HG03196 (cell line): ENCODE measurements around the gene SAMD4A.

ENCODE experiments used
- ATAC-seq: cut with Tn5 transposase; IDR thresholded peaks from one replicate; pipeline ENCODE4 v1.9.1; 2021; ENCODE audit not compliant: unreplicated experiment

The SAMD4A gene

GRCh38 chr14:54564868-54565784 lies 1.8 kb upstream of the SAMD4A start:
- peak; percentile 30 for ATAC-seq

- peak; percentile 55 for ATAC-seq
Observed at GRCh38 chr14:54565785-54566409, 1.0 kb upstream of the SAMD4A start.

GRCh38 chr14:54567224-54567638 lies 303 bp downstream of the SAMD4A start:
- no peak for ATAC-seq

- no peak for ATAC-seq
Observed at GRCh38 chr14:54567639-54568561, 972 bp downstream of the SAMD4A start.

GRCh38 chr14:54568821-54569595 lies 2.1 kb downstream of the SAMD4A start:
- ATAC-seq = no peak

GRCh38 chr14:54570047-54570446 lies 3.1 kb downstream of the SAMD4A start:
- ATAC-seq = no peak

- no peak for ATAC-seq
Observed at GRCh38 chr14:54570631-54571415, 3.9 kb downstream of the SAMD4A start.

GRCh38 chr14:54572316-54572715 lies 5.4 kb downstream of the SAMD4A start:
- no peak for ATAC-seq

GRCh38 chr14:54574528-54574927 lies 7.6 kb downstream of the SAMD4A start:
- no peak for ATAC-seq

- no peak for ATAC-seq
Observed at GRCh38 chr14:54577494-54577893, 10.6 kb downstream of the SAMD4A start.

- no peak for ATAC-seq
Observed at GRCh38 chr14:54577977-54578376, 11.0 kb downstream of the SAMD4A start.

GRCh38 chr14:54579621-54580020 lies 12.7 kb downstream of the SAMD4A start:
- no peak for ATAC-seq

- no peak for ATAC-seq
Observed at GRCh38 chr14:54580933-54581332, 14.0 kb downstream of the SAMD4A start.

GRCh38 chr14:54582334-54582733 lies 15.4 kb downstream of the SAMD4A start:
- ATAC-seq = no peak

- no peak for ATAC-seq
Observed at GRCh38 chr14:54584097-54584496, 17.2 kb downstream of the SAMD4A start.

GRCh38 chr14:54585214-54585613 lies 18.3 kb downstream of the SAMD4A start:
- no peak for ATAC-seq

- no peak for ATAC-seq
Observed at GRCh38 chr14:54589076-54589475, 22.1 kb downstream of the SAMD4A start.

- ATAC-seq = no peak
Observed at GRCh38 chr14:54589843-54590242, 22.9 kb downstream of the SAMD4A start.

- no peak for ATAC-seq
Observed at GRCh38 chr14:54590481-54590880, 23.6 kb downstream of the SAMD4A start.

- ATAC-seq = no peak
Observed at GRCh38 chr14:54591461-54591860, 24.5 kb downstream of the SAMD4A start.
